ENCODE results near the gene SPATA6.
"Not testable (repeated sequence)": the region's sequence is repeated elsewhere in the genome, so short reads cannot be mapped to it uniquely, and the experiment has no call there.

SPATA6 gene

DNA sequence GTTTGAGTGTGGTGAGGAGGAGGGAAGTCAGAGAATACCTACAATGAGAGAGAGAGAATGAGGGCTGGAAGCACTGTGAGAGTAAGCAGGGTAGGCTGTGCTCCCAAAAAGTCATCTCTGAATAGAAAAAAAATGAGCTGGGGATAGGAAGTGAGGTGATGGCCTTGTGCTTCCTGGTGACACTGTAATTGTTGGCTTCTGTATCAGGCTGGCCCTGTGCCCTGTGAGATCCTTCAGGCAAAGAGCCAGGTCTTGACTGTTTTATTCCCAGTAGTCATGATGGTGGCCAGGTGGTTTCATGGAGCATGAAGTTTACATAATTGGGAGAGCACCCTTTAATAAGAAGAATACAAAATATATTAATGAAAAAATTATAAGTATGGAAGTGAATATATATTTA lies 20.4 kb upstream of the SPATA6 start (continued):
- TF ChIP-seq, protein P1, sequence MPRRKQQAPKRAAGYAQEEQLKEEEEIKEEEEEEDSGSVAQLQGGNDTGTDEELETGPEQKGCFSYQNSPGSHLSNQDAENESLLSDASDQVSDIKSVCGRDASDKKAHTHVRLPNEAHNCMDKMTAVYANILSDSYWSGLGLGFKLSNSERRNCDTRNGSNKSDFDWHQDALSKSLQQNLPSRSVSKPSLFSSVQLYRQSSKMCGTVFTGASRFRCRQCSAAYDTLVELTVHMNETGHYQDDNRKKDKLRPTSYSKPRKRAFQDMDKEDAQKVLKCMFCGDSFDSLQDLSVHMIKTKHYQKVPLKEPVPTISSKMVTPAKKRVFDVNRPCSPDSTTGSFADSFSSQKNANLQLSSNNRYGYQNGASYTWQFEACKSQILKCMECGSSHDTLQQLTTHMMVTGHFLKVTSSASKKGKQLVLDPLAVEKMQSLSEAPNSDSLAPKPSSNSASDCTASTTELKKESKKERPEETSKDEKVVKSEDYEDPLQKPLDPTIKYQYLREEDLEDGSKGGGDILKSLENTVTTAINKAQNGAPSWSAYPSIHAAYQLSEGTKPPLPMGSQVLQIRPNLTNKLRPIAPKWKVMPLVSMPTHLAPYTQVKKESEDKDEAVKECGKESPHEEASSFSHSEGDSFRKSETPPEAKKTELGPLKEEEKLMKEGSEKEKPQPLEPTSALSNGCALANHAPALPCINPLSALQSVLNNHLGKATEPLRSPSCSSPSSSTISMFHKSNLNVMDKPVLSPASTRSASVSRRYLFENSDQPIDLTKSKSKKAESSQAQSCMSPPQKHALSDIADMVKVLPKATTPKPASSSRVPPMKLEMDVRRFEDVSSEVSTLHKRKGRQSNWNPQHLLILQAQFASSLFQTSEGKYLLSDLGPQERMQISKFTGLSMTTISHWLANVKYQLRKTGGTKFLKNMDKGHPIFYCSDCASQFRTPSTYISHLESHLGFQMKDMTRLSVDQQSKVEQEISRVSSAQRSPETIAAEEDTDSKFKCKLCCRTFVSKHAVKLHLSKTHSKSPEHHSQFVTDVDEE (CRISPR knock-in tag; IDR thresholded peaks at IDR 0.05), result no peak
- TF ChIP-seq PPARA (CRISPR knock-in tag; IDR thresholded peaks at IDR 0.05; ENCODE audit: borderline replicate concordance), result no peak
- TF ChIP-seq BACH2 (CRISPR knock-in tag; IDR thresholded peaks at IDR 0.05; ENCODE audit: borderline replicate concordance), result no peak

- TF ChIP-seq ZC3H10 (CRISPR knock-in tag; IDR thresholded peaks at IDR 0.05), result no peak
- TF ChIP-seq ZNF565 (CRISPR knock-in tag; conservative IDR thresholded peaks at IDR 0.05; ENCODE audit: low read depth), result no peak
- TF ChIP-seq CSDC2 (CRISPR knock-in tag; IDR thresholded peaks at IDR 0.05), result no peak
- TF ChIP-seq ESRRG (CRISPR knock-in tag; IDR thresholded peaks at IDR 0.05), result no peak
- TF ChIP-seq ISL1 (CRISPR knock-in tag; IDR thresholded peaks at IDR 0.05), result no peak
- no peak for ATAC-seq
Measured at GRCh38 chr1:48488721-48489120, 16.7 kb upstream of the SPATA6 start.

- ATAC-seq, result no peak
- TF ChIP-seq TCF4 (CRISPR knock-in tag; IDR thresholded peaks at IDR 0.05; ENCODE audit: borderline replicate concordance) (no peak), BACH2 (CRISPR knock-in tag; IDR thresholded peaks at IDR 0.05; ENCODE audit: borderline replicate concordance) (no peak), ZNF8 (CRISPR knock-in tag; IDR thresholded peaks at IDR 0.05) (no peak), PATZ1 (CRISPR knock-in tag; IDR thresholded peaks at IDR 0.05; ENCODE audit: borderline replicate concordance) (no peak), TOX (CRISPR knock-in tag; IDR thresholded peaks at IDR 0.05; ENCODE audit: borderline replicate concordance) (no peak), OSR1 (CRISPR knock-in tag; IDR thresholded peaks at IDR 0.05) (no peak), ARNTL (CRISPR knock-in tag; IDR thresholded peaks at IDR 0.05; ENCODE audit: borderline replicate concordance, low read depth) (no peak)
- TF ChIP-seq, protein P2, sequence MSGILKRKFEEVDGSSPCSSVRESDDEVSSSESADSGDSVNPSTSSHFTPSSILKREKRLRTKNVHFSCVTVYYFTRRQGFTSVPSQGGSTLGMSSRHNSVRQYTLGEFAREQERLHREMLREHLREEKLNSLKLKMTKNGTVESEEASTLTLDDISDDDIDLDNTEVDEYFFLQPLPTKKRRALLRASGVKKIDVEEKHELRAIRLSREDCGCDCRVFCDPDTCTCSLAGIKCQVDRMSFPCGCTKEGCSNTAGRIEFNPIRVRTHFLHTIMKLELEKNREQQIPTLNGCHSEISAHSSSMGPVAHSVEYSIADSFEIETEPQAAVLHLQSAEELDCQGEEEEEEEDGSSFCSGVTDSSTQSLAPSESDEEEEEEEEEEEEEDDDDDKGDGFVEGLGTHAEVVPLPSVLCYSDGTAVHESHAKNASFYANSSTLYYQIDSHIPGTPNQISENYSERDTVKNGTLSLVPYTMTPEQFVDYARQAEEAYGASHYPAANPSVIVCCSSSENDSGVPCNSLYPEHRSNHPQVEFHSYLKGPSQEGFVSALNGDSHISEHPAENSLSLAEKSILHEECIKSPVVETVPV (CRISPR knock-in tag; IDR thresholded peaks at IDR 0.05), result no peak
- TF ChIP-seq, protein P3, sequence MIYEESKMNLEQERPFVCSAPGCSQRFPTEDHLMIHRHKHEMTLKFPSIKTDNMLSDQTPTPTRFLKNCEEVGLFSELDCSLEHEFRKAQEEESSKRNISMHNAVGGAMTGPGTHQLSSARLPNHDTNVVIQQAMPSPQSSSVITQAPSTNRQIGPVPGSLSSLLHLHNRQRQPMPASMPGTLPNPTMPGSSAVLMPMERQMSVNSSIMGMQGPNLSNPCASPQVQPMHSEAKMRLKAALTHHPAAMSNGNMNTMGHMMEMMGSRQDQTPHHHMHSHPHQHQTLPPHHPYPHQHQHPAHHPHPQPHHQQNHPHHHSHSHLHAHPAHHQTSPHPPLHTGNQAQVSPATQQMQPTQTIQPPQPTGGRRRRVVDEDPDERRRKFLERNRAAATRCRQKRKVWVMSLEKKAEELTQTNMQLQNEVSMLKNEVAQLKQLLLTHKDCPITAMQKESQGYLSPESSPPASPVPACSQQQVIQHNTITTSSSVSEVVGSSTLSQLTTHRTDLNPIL (CRISPR knock-in tag; IDR thresholded peaks at IDR 0.05; ENCODE audit: low read depth), result no peak
Measured at GRCh38 chr1:48480504-48480903, 8.5 kb upstream of the SPATA6 start.

- ATAC-seq, result not testable (repeated sequence)
Measured at GRCh38 chr1:48480023-48480422, 8.0 kb upstream of the SPATA6 start.

DNA sequence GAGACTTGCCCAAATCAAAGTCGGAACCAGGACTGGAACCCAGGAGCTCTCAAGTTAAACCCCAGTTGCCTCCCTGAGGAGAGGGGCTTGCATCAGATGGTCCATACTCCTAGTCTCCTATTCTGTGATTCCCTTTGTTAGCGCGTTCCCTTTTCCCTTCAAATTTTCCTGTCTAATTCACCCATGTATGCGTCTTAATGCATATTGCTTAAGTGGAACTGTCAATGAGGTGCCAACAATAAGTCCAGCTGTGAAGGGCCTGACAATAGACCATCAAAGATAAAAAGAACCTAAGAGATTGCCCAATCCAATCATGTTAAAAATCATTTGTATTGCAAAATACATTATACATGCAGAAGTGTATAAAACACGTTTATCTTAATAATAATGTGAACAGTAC lies 634 bp upstream of the SPATA6 start:
- no peak for TF ChIP-seq BACH2 (CRISPR knock-in tag; IDR thresholded peaks at IDR 0.05; ENCODE audit: borderline replicate concordance)
- no peak for TF ChIP-seq GLIS3 (CRISPR knock-in tag; IDR thresholded peaks at IDR 0.05)
- no peak for TF ChIP-seq ARNTL (CRISPR knock-in tag; IDR thresholded peaks at IDR 0.05; ENCODE audit: borderline replicate concordance, low read depth)

DNA sequence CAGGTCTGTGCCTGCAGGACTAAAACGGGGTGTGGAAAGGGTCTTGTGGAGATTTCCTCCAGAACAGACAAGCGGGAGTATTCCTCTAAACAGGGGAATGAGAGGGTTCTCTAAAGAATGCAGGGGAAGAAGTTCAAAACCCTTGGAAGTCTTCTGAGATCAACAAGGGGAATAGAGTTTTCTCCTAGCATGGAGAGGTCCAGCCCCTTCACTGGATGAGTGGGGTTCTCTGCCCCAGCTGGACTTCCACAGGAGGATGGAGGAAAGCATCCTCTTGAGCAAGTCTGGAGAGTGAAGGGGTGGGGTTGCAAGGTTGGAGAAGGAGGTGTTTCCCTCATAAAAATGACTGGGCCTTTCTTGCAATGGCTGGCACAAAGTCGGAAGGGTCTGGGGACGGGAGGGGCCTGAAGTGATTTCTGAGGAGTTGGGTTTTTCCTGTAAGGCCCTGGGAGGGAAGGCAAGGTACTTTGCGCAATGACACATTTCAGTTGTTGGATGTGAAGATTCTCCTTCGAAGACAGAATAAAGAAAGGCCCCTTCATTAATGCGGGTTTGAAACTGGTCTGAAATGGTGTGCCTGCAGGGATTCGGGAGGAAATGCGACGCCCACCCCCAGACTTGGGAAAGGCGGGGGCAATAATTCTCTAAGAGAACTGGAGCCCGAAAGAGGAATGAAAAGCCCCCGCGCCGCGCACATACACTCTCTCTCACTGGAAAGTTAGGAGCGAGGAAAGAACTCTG lies 884 bp downstream of the SPATA6 start:
- no peak for ATAC-seq
- TF ChIP-seq ESRRG (CRISPR knock-in tag; IDR thresholded peaks at IDR 0.05) (no peak), OSR1 (CRISPR knock-in tag; IDR thresholded peaks at IDR 0.05) (no peak), SNAI2 (CRISPR knock-in tag; IDR thresholded peaks at IDR 0.05) (no peak), ZC3H10 (CRISPR knock-in tag; IDR thresholded peaks at IDR 0.05) (no peak), PATZ1 (CRISPR knock-in tag; IDR thresholded peaks at IDR 0.05; ENCODE audit: borderline replicate concordance) (no peak)

More for the DNA sequence above, 634 bp upstream of the SPATA6 start:
- no peak for ATAC-seq

Measured in SK-N-SH treated with all-trans-retinoic acid at 6 μM for 48 hours (cell line).